ENCODE results near the gene SLC35E2B.

DNA sequence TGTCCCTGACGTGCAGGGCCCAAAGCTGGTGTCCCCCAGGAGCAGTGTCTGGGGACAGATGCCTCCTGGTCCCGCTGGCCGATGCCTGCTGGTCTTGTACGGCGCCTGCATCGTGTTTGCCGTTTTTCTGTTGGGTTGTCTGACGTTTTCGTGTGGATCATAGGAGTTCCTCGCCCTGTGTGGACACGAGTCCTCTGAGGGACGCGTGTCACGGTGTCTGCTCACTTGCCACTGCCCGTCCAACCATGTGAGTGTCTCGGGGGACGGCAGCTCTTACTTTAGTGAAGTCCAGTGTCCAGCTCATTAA is 69.9 kb downstream of the SLC35E2B start:
- TF ChIP-seq, protein P1, sequence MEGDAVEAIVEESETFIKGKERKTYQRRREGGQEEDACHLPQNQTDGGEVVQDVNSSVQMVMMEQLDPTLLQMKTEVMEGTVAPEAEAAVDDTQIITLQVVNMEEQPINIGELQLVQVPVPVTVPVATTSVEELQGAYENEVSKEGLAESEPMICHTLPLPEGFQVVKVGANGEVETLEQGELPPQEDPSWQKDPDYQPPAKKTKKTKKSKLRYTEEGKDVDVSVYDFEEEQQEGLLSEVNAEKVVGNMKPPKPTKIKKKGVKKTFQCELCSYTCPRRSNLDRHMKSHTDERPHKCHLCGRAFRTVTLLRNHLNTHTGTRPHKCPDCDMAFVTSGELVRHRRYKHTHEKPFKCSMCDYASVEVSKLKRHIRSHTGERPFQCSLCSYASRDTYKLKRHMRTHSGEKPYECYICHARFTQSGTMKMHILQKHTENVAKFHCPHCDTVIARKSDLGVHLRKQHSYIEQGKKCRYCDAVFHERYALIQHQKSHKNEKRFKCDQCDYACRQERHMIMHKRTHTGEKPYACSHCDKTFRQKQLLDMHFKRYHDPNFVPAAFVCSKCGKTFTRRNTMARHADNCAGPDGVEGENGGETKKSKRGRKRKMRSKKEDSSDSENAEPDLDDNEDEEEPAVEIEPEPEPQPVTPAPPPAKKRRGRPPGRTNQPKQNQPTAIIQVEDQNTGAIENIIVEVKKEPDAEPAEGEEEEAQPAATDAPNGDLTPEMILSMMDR (conservative IDR thresholded peaks at IDR 0.05; ENCODE audit: low read length), result no peak
- TF ChIP-seq EZH2phosphoT487 (IDR thresholded peaks at IDR 0.05; ENCODE audit: borderline replicate concordance), result no peak
